CD4-positive, alpha-beta T cell (primary cell): Measurements from ENCODE around the gene ADAT3. TPM values are rescaled to one million over a fixed set of nuclear protein-coding genes. Genes with fewer than 3 reads are reported as not detected.

Source experiments
- ATAC-seq: fragments of 200-7000 bp; cut with Tn5 transposase; one replicate; pipeline ENCODE4 v1.10.0; 2022; ENCODE audit warnings: mild to moderate bottlenecking; ENCODE audit not compliant: poor library complexity
- CTCF ChIA-PET: fragments of 350-600 bp; sonication (Branson Sonifier 250); formaldehyde crosslinking; loops from one replicate; lab custom pipeline; 2021; ENCODE audit warnings: antibody characterized with exemption, inconsistent platforms; lab: Charles Lee
- POLR2A ChIA-PET: fragments of 350-600 bp; sonication (Branson Sonifier 250); formaldehyde crosslinking; loops from one replicate; lab custom pipeline; 2021; ENCODE audit warnings: antibody characterized with exemption, inconsistent platforms; lab: Charles Lee
- DNase-seq, 14 experiments: peaks; one replicate each; pipeline ENCODE4 v3.0.0-alpha.2; 2013 to 2020; ENCODE audit warnings: mixed read lengths in 2 of 14
- H3K27ac ChIP-seq, 2 donors: one replicate each; pipeline versions ENCODE4 v1.5.1 to v1.7.0; 2013; ENCODE audit warnings: low read length in 2 of 2, low read depth in 1 of 2, mild to moderate bottlenecking in 1 of 2
- H3K27me3 ChIP-seq, 2 experiments: 1 replicate in 1 of 2; 2 replicates in 1 of 2; pipeline versions ENCODE4 v1.6.1 to v1.7.0; 2013; ENCODE audit warnings: low read length in 2 of 2, control low read depth in 1 of 2, mild to moderate bottlenecking in 1 of 2, moderate library complexity in 1 of 2; ENCODE audit not compliant: insufficient read depth in 2 of 2, control insufficient read depth in 1 of 2
- H3K36me3 ChIP-seq: one replicate; pipeline ENCODE4 v1.6.1; 2013; ENCODE audit warnings: low read length, control low read depth; ENCODE audit not compliant: insufficient read depth
- H3K4me1 ChIP-seq: one replicate; pipeline ENCODE4 v1.6.1; 2013; ENCODE audit warnings: low read length, control low read depth; ENCODE audit not compliant: insufficient read depth
- H3K4me3 ChIP-seq: one replicate; pipeline ENCODE4 v1.5.1; 2013; ENCODE audit warnings: mild to moderate bottlenecking, low read length, moderate library complexity
- H3K9me3 ChIP-seq, 2 experiments: 1 replicate in 1 of 2; 2 replicates in 1 of 2; pipeline versions ENCODE4 v1.6.1 to v1.7.0; 2013; ENCODE audit warnings: low read length in 2 of 2, mild to moderate bottlenecking in 2 of 2, control low read depth in 1 of 2, moderate library complexity in 1 of 2; ENCODE audit not compliant: control insufficient read depth in 1 of 2, insufficient read depth in 1 of 2
- H3K27ac Mint-ChIP-seq: one replicate; pipeline ENCODE4 v1.8.0; 2020; ENCODE audit warnings: mixed read lengths
- H3K27me3 Mint-ChIP-seq: one replicate; pipeline ENCODE4 v1.8.0; 2021; ENCODE audit warnings: mixed read lengths
- H3K36me3 Mint-ChIP-seq: one replicate; pipeline ENCODE4 v1.8.0; 2021; ENCODE audit warnings: low read depth, mixed read lengths
- H3K4me1 Mint-ChIP-seq: one replicate; pipeline ENCODE4 v1.8.0; 2021; ENCODE audit warnings: low read depth, mixed read lengths
- H3K4me3 Mint-ChIP-seq: one replicate; pipeline ENCODE4 v1.8.0; 2020; ENCODE audit warnings: mild to moderate bottlenecking, mixed read lengths
- H3K9me3 Mint-ChIP-seq: one replicate; pipeline ENCODE4 v1.8.0; 2020; ENCODE audit warnings: mixed read lengths
- CTCF ChIP-seq: fragments of 200-600 bp; IDR thresholded peaks from one replicate; pipeline ENCODE4 v1.8.0; 2022; ENCODE audit warnings: antibody characterized with exemption, mild to moderate bottlenecking
- intact Hi-C, 2 experiments: fragments of 100-400 bp; cut with DNase I in 1 of 2; cut with micrococcal nuclease in 1 of 2; formaldehyde crosslinking; loops; one replicate each; pipeline versions ENCODE4 v1.15.1 to v1.9.0; 2023 to 2025; cut with DNase I, micrococcal nuclease
- total RNA-seq, 174 experiments: library from RNA in 2 of 174; stranded (reverse) in 2 of 174; gene quantifications; one replicate each; pipeline ENCODE4 v1.2.3 and lab custom pipeline; 2021 to 2026

Gene ADAT3
- total RNA-seq, 2 experiments from 2014 or later, result 7.9 to 8.2 TPM

GRCh38 chr19:1935484-1936208 lies 30.4 kb downstream of the ADAT3 start:
- ChIA-PET CTCF (no interaction called here), POLR2A (interaction anchor here (0.8 kb wide), 1 partner anchor 661 kb away, joined by 3 read pairs; the partner anchor contains the start of gene FAM174C)
- H3K4me3 Mint-ChIP-seq, result no peak overlapping the region
- peak overlapping the region; percentile 77 for H3K27ac Mint-ChIP-seq
- intact Hi-C loops, result no loop called here
- peaks cover 0 to 17% of the 10 kb centered on the region in 2 experiments for H3K9me3 ChIP-seq
- no peaks in the 10 kb centered on the region for H3K27me3 ChIP-seq
- H3K27ac ChIP-seq, result no peak overlapping the region
- TF ChIP-seq CTCF, result no peak
- no peaks in the 10 kb centered on the region for H3K9me3 Mint-ChIP-seq
- H3K4me3 ChIP-seq, result no peak overlapping the region
- ATAC-seq (no peak), DNase-seq (peak in 3 of 14 experiments; percentile 41 to 61 (median 46))
- no peaks in the 10 kb centered on the region for H3K36me3 ChIP-seq
- peaks cover 28% of the 10 kb centered on the region for H3K4me1 Mint-ChIP-seq
- H3K4me1 ChIP-seq, result peaks cover 11% of the 10 kb centered on the region
- peaks cover 10% of the 10 kb centered on the region for H3K36me3 Mint-ChIP-seq
- peaks cover 5% of the 10 kb centered on the region for H3K27me3 Mint-ChIP-seq

- no peak overlapping the region for H3K4me3 ChIP-seq
- H3K27me3 ChIP-seq, result no peaks in the 10 kb centered on the region
- ATAC-seq, result no peak
- Mint-ChIP-seq H3K4me3 (peak overlapping the region; percentile 16), H3K27me3 (peaks cover 5% of the 10 kb centered on the region), H3K36me3 (peaks cover 10% of the 10 kb centered on the region), H3K4me1 (peaks cover 28% of the 10 kb centered on the region), H3K9me3 (no peaks in the 10 kb centered on the region), H3K27ac (peak overlapping the region; percentile 77)
- peaks cover 0 to 17% of the 10 kb centered on the region in 2 experiments for H3K9me3 ChIP-seq
- peaks cover 11% of the 10 kb centered on the region for H3K4me1 ChIP-seq
- no peak for TF ChIP-seq CTCF
- no peak for DNase-seq
- H3K36me3 ChIP-seq, result no peaks in the 10 kb centered on the region
- CTCF ChIA-PET, result no interaction called here
- intact Hi-C loops, result no loop called here
- H3K27ac ChIP-seq, result no peak overlapping the region
- POLR2A ChIA-PET, result interaction anchor here (0.8 kb wide), 1 partner anchor 661 kb away, joined by 3 read pairs; the partner anchor contains the start of gene FAM174C
Measured at GRCh38 chr19:1936430-1936829, 31.2 kb downstream of the ADAT3 start.

GRCh38 chr19:1936916-1937610 lies 31.9 kb downstream of the ADAT3 start:
- H3K27me3 ChIP-seq, result no peaks in the 10 kb centered on the region
- H3K36me3 ChIP-seq, result no peaks in the 10 kb centered on the region
- peaks cover 15% of the 10 kb centered on the region for H3K36me3 Mint-ChIP-seq
- H3K27ac Mint-ChIP-seq, result peak overlapping the region; percentile 77
- ChIA-PET CTCF (no interaction called here), POLR2A (no interaction called here)
- intact Hi-C loops, result no loop called here
- peaks cover 13% of the 10 kb centered on the region for H3K4me1 ChIP-seq
- H3K27me3 Mint-ChIP-seq, result peaks cover 5% of the 10 kb centered on the region
- H3K9me3 Mint-ChIP-seq, result no peaks in the 10 kb centered on the region
- H3K4me3 ChIP-seq, result no peak overlapping the region
- no peak overlapping the region for H3K4me3 Mint-ChIP-seq
- no peak for ATAC-seq
- DNase-seq, result no peak
- H3K4me1 Mint-ChIP-seq, result peaks cover 28% of the 10 kb centered on the region
- no peak for TF ChIP-seq CTCF
- H3K27ac ChIP-seq, result no peak overlapping the region
- peaks cover 0 to 14% of the 10 kb centered on the region in 2 experiments for H3K9me3 ChIP-seq
